ENCODE results near the gene ARSK. TPM values are rescaled to one million over a fixed set of nuclear protein-coding genes. Genes with fewer than 3 reads are reported as not detected.

ARSK gene
- total RNA-seq, 1 experiment from 2014 or later = 8.5 TPM

DNA sequence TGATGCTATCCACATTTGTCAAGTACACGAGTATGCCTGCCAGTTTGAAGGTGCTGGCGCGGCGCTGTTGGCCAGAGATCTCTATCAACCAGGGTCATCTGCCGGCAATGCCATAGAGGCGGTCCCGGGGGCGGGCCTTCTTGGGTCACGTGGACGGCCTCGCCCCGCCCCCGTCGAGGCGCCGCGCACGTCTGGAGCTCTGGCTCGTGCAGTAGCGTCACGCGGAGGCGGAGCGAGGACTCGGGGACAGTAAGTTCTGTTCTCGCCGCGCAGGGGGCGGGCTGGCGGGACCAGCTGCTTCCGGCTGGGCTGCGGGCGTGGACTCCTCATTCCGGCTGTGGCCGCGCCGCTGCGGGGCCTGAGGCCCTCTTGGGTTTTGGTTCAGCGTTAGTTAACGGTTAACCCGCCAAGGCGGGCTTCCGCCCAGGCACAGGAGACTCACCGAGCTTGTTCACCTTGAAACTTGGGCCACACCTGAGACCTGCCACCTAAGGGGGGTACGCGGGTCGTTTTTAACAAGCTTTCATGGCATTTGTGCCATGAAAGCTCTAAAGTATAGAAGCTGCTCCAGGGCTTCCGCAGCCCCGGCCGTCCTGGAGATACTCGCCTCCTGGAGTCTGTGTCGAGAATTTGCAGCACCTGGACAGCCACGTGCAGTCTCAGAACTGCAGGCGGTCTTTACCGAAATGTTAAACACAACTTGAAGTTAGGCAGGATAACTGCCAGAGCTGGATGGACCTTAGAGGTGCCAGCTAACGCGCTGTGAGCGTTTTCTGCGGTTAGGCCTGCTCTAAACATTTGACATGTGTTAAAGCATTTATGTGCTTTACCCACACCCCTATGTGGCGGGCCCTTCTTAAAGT, 91.9 kb downstream of the ARSK start, which contains the start of gene RFESD:
RFESD (plus strand) TSS at position 209 of the 863 bp plus-strand sequence. CDS start 5,495 bp downstream, outside the sequence.
- Histone ChIP-seq H4K5ac (ENCODE audit: insufficient read length, low read depth, low read length) (no peak within 1 kb of the TSS), H3T11ph (ENCODE audit: low read length) (no peak within 1 kb of the TSS), H3K23me2 (ENCODE audit: insufficient read length, low read depth, low read length, poor library complexity, severe bottlenecking) (peaks cover 4% of the 10 kb centered on the region), H2BK20ac (ENCODE audit: low read depth, low read length, poor library complexity, severe bottlenecking) (no peak within 1 kb of the TSS), H3K14ac (ENCODE audit: insufficient read depth, low read length) (no peak within 1 kb of the TSS), H4K91ac (ENCODE audit: insufficient read length, low read depth, low read length) (no peak within 1 kb of the TSS), H2AFZ (ENCODE audit: low read length) (no peak within 1 kb of the TSS), H2AK5ac (ENCODE audit: insufficient read length, low read length) (no peak within 1 kb of the TSS), H2BK15ac (ENCODE audit: low read depth, low read length) (no peak within 1 kb of the TSS), H3K56ac (ENCODE audit: insufficient read length, low read depth, low read length) (no peak within 1 kb of the TSS), H3K9ac (ENCODE audit: extremely low read depth, insufficient read length, low read length) (peak within 1 kb of the TSS; percentile 12), H3K4me2 (ENCODE audit: insufficient read depth, insufficient read length, low read length) (peak within 1 kb of the TSS; percentile 54), H3K79me2 (ENCODE audit: insufficient read depth, low read length) (no peaks in the 10 kb centered on the region), H3K4me1 (ENCODE audit: insufficient read depth, low read length) (no peaks in the 10 kb centered on the region; the same call in 1 of the 2 replicates), H3K18ac (ENCODE audit: insufficient read length, low read depth, low read length) (no peak within 1 kb of the TSS), H4K8ac (replicated peaks; ENCODE audit: insufficient read length, low read depth, low read length) (no peak within 1 kb of the TSS), H3K27ac (ENCODE audit: insufficient read length, low read depth, low read length) (no peak within 1 kb of the TSS), H2BK12ac (ENCODE audit: insufficient read length, low read depth, low read length) (no peak within 1 kb of the TSS), H3K23ac (ENCODE audit: insufficient read length, low read depth, low read length) (no peak within 1 kb of the TSS), H4K20me1 (ENCODE audit: control insufficient read depth, insufficient read depth, insufficient read length) (no peaks in the 10 kb centered on the region), H3K27me3 (ENCODE audit: insufficient read depth, low read length) (no peaks in the 10 kb centered on the region), H2BK120ac (ENCODE audit: low read depth, low read length, poor library complexity, severe bottlenecking) (no peak within 1 kb of the TSS), H3K4ac (ENCODE audit: low read depth, low read length) (no peak within 1 kb of the TSS), H3K9me3 (ENCODE audit: control insufficient read depth, low read depth, low read length) (no peaks in the 10 kb centered on the region), H2BK5ac (ENCODE audit: insufficient read length, low read length) (no peak within 1 kb of the TSS), H3K79me1 (ENCODE audit: insufficient read depth, low read depth, low read length, poor library complexity, severe bottlenecking) (no peaks in the 10 kb centered on the region)
- peak within 1 kb of the TSS in 2 of 3 experiments; percentile 81 to 91; a peak in 3 of 7 replicates for H3K27ac Mint-ChIP-seq
- peak; percentile 99 for DNase-seq
- no peaks in the 10 kb centered on the region for H3K36me3 Mint-ChIP-seq (ENCODE audit: insufficient read depth in 1 of 3, low read depth in 3 of 3)
- no CpG with 5 or more reads among the region's 60 CpGs for WGBS (ENCODE audit: extremely low coverage, insufficient read length, low lambda C conversion rate)
- no peaks in the 10 kb centered on the region; the same call in 1 of the 2 replicates for H3K27me3 Mint-ChIP-seq (ENCODE audit: low read depth)
- TF ChIP-seq, protein P1, sequence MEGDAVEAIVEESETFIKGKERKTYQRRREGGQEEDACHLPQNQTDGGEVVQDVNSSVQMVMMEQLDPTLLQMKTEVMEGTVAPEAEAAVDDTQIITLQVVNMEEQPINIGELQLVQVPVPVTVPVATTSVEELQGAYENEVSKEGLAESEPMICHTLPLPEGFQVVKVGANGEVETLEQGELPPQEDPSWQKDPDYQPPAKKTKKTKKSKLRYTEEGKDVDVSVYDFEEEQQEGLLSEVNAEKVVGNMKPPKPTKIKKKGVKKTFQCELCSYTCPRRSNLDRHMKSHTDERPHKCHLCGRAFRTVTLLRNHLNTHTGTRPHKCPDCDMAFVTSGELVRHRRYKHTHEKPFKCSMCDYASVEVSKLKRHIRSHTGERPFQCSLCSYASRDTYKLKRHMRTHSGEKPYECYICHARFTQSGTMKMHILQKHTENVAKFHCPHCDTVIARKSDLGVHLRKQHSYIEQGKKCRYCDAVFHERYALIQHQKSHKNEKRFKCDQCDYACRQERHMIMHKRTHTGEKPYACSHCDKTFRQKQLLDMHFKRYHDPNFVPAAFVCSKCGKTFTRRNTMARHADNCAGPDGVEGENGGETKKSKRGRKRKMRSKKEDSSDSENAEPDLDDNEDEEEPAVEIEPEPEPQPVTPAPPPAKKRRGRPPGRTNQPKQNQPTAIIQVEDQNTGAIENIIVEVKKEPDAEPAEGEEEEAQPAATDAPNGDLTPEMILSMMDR (conservative IDR thresholded peaks at IDR 0.05) = peak; percentile 31; the same call in 2 of the 3 replicates
- H3K4me3 Mint-ChIP-seq = peak within 1 kb of the TSS; percentile 71 to 79
- H3K9me3 Mint-ChIP-seq = no peaks in the 10 kb centered on the region; a peak in 1 of 5 replicates
- H3K4me1 Mint-ChIP-seq = peaks cover 0 to 4% of the 10 kb centered on the region in 2 experiments; a peak in 1 of 4 replicates

Data from H9 (cell line).